Stimulated activated CD4-positive, alpha-beta T cell treated with anti-CD3 and anti-CD28 coated beads, TNF-alpha, amount 100 ng/mL, for 48 hours (primary cell): ENCODE data around the gene MRC2.

Experiments used
- DNase-seq, 3 donors: peaks; one replicate each; pipeline ENCODE4 v3.0.0-alpha.2; 2020; ENCODE audit warnings: low read depth in 3 of 3

MRC2 gene

GRCh38 chr17:62663304-62663703, 35.8 kb downstream of the MRC2 start:
- DNase-seq: no peak

DNA sequence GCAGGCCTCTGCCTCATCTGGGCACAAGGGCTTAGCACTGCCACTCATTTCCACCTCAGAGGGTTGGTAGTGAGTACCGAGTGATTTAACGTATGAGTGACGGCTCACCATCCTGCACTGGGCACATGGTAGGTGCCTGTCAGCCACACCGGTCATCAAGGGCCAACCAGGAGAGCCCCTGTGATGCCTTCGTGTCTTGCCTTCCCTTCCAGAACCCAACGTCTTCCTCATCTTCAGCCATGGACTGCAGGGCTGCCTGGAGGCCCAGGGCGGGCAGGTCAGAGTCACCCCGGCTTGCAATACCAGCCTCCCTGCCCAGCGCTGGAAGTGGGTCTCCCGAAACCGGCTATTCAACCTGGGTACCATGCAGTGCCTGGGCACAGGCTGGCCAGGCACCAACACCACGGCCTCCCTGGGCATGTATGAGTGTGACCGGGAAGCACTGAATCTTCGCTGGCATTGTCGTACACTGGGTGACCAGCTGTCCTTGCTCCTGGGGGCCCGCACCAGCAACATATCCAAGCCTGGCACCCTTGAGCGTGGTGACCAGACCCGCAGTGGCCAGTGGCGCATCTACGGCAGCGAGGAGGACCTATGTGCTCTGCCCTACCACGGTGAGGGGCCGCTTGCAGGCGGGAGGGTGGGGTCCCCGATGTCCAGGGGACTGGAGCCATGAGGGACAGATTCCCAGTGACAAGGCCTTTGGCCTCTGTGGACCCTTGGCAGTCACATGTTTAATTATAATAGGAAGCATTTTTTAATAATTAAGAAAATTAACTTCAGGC, 37.1 kb downstream of the MRC2 start:
- DNase-seq: no peak

DNA sequence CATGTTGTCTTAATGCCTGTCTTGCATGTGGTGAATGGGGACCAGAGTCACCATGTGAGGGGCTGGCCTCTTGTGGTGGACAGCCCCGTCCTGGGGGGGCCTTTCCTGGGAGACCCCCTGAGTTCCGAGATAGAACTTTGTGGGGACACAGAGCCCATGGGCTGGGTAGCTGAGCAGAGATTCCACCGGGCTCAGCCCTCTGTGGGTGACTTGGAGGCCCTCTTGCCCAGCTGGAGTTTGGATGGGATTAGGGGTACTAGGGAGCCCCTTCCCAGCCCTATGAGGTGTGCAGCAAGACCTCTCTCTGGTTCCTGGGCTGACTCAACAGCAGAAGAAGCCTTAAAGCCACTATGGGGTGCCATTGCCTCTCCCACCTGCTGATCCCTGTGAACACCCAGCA, 38.1 kb downstream of the MRC2 start:
- no peak for DNase-seq

GRCh38 chr17:62666061-62666800, 38.8 kb downstream of the MRC2 start:
- no peak for DNase-seq

DNA sequence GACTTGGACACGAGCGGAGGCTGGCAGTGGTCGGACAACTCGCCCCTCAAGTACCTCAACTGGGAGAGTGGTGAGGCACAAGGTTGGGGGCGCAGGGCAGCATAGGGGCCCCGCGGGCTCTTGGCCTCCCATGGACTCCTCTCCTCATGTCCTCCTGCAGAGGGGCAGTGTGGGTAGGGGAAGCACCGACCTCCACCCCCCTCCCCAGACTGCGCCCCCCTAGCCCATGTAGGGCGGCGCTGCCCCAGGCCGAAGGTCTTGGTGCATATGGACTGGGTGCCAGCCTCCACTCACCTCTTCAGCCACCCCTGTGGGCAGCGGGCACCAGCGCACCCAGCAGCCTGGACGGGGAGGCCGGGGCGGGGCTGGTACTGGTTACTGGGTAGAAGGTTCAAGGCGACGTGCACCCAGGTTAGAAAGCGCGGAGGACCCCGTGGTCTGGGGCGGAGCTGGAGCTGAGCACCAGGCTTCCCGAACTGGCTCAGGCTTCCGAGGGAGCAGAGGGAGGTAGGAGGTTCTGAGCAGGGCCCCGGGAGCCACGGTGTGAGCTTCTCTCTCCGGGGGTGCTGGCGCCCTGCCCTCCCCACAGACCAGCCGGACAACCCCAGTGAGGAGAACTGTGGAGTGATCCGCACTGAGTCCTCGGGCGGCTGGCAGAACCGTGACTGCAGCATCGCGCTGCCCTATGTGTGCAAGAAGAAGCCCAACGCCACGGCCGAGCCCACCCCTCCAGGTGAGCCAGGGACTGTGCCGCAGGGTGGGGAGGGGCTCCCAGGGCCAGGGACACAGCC, 39.5 kb downstream of the MRC2 start:
- DNase-seq: no peak

DNA sequence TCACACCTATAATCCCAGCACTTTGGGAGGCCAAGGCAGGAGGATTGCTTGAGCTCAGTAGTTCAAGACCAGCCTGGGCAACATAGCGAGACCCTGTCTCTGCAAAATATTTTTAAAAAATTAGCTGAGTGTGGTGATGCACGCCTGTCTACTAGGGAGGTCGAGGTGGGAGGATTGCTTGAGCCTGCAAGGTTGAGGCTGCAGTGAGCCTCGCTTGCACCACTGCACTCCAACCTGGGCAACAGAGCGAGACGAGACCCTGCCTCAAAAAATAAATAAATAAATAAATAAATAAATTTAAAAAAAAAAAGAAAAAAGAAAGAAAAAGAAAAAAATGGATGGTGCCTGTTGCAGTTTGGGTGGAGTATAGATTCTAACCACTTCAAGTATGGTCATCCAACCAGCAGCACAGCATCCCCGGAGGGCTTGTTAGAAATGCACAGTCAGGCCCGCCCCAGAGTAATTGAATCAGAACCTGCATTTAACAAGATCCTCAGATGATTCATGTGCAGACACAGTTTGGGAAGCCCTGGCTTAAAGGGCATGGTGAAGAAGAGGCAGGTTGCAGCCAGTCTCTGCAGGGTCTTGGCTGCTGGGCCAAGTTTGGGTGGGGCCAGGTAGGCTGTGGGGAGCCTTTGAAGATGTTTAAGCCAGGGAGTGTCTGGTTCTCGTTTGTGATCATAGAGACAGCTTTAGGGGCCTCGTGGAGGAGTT, 40.8 kb downstream of the MRC2 start:
- no peak for DNase-seq

- no peak for DNase-seq
These were observed 42.8 kb downstream of the MRC2 start for GRCh38 chr17:62670202-62670821.

DNA sequence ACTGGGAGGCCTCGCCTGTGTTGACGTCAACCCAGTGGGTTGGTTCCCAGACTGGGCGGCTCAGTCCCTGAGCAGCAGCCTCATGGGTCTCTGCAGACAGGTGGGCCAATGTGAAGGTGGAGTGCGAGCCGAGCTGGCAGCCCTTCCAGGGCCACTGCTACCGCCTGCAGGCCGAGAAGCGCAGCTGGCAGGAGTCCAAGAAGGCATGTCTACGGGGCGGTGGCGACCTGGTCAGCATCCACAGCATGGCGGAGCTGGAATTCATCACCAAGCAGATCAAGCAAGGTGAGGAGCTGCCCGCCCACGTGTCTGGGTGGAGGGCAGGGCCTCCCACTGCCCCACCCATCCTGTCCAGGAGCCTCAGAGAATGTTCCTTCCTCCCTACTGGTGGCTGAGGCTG, 44.1 kb downstream of the MRC2 start:
- no peak for DNase-seq

- no peak for DNase-seq
These were observed 45.5 kb downstream of the MRC2 start for GRCh38 chr17:62672957-62673356.

GRCh38 chr17:62673614-62674362, 46.3 kb downstream of the MRC2 start:
- DNase-seq: no peak

DNA sequence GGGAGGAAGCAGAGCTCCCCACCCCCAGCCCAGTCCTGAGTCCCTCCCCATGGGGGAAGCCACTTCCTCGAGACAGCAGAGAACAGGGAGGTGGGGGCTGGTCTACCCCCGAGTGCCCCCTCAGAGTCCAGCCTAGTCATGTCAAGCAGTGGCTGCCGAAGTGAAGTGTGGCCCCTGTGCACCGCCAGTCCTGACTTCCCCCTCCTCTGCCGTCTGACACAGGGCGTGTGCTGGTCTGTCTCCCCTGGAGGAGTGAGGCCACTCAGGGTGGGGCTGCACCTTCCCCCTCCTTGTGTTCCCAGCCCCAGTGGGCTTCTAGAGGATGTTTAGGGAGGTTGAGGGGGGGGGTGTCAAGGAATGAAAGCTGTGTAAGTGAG, 46.9 kb downstream of the MRC2 start:
- DNase-seq: no peak

- no peak for DNase-seq
These were observed 47.4 kb downstream of the MRC2 start for GRCh38 chr17:62674841-62675240.

GRCh38 chr17:62675260-62675659, 47.8 kb downstream of the MRC2 start:
- no peak for DNase-seq

DNA sequence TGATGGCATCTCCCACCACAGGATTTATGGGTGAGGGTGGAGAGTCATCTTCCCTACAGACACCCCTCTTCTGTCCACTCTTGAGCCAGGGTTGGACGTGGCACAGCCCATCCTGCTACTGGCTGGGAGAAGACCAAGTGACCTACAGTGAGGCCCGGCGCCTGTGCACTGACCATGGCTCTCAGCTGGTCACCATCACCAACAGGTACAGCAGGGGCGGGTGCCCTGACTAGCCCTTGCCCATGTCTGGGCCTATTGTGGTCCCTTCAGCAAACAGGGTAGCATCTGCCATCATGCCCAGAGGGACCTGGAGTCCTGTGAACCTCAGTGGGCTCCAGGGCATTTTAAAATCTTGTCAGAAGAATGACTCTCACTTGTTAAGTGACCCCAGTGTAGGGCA, 48.2 kb downstream of the MRC2 start:
- DNase-seq: no peak

DNA sequence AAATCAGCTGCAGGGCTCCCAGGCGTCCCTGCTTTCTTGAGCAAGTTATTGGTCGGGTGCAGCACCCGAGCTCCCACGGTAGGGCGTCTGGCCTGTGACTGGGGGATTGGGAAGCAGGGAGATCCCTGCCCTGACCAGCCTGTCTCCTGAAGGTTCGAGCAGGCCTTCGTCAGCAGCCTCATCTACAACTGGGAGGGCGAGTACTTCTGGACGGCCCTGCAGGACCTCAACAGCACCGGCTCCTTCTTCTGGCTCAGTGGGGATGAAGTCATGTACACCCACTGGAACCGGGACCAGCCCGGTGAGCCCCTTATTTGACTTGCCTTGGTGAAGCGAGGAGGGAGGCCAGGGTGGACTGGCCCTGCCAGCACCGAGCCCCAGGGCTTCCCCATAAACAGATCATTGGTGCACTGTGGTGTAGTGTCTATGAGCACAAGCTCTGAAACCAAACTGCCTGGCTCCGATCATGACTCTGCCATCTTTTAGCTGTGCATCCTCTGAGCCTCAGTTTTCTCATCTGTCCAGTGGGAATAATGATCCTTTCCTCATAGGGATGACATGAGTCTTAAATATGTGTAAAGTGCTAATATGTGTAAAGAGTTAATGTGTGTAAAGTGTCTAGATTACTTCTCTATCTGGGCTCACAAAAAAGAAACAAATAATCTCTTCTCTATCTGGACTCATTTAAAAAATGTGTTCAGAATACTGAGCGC, 48.9 kb downstream of the MRC2 start:
- no peak for DNase-seq

GRCh38 chr17:62676952-62677596, 49.6 kb downstream of the MRC2 start:
- DNase-seq: no peak

DNA sequence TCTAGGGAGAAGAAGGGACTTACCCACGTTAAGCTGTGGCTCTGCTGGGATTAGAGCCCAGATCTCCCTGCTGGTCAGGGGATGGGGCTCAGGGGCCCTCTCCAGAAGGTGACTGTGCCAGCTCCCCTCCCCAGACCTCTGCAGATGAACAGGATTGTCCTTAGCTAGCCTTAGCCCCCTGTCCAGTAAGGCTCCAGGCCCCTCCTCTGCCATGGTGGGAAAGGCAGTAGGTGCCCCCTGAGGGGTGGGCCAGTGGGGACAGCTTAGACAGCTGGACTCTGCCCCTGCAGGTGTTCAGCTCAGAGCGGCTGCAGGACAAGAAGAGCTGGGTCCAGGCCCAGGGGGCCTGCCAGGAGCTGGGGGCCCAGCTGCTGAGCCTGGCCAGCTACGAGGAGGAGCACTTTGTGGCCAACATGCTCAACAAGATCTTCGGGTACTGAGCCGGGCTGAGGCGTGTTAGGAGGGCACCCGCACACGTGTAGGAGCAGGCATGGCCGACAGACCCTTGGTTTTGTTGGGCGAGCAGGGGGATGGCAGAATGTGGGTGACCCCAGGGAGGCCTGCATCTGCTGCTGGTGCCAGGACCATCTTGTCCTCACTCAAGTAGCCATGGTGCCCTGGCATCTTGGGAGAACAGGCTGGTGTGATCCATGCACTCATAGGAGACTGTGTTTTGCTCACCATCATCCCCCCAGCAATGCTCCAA, 50.9 kb downstream of the MRC2 start:
- no peak for DNase-seq

DNA sequence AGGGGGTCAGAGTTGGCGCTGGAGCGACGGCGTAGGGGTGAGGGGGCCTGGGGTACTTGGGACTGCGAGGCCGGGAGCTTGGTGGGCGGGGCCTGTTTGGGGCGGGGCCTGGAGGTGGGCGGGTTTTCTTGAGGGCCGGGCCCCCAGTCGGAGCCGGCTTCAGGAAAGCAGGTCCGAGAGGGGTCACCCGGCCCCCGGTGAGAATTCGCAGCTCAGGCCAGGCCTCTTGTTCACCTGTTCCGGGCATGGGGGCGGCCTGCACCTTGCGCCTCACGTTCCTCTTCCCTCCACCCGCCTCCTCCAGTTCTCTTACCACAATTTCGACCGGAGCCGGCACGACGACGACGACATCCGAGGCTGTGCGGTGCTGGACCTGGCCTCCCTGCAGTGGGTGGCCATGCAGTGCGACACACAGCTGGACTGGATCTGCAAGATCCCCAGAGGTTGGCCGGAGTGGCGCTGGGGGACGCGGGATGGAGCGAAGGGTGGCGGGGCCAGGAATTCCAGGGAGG, 52.5 kb downstream of the MRC2 start:
- DNase-seq: no peak

DNA sequence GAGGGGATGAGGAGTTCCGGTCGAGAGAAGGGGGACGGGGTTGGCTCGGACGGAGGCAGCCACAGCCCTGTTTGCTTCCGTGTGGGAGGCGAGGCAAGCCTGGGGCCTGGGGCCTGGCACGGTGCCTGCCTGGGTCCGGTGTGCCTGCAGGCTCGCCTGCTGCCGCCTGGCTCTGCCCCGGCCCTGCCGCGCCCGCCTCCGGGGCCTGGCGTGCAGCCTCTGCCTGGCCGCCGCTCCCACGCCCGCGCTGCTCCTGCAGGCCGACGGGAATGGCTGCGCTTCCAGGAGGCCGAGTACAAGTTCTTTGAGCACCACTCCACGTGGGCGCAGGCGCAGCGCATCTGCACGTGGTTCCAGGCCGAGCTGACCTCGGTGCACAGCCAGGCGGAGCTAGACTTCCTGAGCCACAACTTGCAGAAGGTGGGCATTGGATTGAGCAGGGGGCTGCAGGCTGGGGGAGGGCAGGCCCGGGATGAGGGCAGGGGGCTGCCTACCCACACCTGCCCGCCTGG, 53.1 kb downstream of the MRC2 start:
- DNase-seq: no peak
